GM21515 (cell line): ENCODE measurements around the gene PPP2R5C.

ENCODE experiments used
- ATAC-seq: cut with Tn5 transposase; IDR thresholded peaks from one replicate; pipeline ENCODE4 v1.9.1; 2021; ENCODE audit not compliant: unreplicated experiment

PPP2R5C gene

DNA sequence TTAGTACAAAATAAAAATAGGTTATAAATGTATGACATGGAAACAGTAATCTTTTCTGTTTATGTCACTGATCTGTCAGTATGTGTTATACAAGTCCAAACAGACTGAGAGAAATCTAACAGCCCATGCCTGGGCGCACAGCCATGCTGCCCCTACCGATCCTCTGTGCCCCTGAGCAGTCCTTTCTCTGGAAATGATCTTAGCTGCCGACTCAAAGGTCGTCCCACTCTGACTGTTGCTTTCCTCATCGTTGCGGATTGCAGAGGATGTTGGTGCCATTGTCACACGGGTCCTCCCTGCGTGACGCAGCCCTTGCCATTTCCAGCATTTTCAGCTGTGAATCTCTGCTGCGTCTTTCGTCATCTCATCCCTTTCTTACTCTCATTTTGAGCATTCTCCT is 119.9 kb downstream of the PPP2R5C start:
- no peak for ATAC-seq

DNA sequence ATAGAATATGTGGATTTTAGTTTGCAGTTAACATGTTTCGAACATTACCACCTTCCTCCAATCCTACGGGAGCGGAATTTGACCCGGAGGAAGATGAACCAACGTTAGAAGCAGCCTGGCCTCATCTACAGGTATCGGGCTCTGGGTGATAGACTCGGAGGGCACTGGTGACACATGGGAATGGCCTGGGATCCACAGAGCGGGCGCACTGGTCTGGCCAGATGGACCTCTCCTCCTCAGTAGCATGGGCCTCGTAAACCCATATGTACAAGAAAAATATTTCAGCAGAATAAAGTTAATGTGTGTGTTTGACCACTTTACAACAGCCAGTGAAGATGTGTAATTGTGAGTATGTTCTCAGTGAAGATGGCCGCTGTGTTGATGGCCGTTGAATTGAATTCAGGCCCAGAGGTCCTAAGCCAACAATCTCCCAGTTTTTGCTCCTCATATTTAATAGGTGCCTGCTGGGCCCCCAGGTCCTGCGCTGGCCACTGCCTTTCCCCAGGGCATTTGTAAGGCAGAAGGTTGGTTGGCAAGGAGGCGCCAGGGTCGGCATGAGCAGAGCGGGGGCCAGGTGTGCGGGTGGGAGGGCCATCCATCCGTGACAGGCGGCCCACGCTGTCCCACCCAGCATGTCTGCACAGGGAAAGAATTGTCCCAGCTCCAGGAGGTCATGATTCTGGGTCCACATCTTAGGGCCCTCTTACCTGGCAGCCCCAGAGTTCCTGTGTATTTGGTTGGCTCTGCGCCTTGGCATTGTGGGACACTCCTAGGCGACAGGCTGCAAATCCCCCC is 120.8 kb downstream of the PPP2R5C start:
- no peak for ATAC-seq

GRCh38 chr14:101884089-101884933 is 122.8 kb downstream of the PPP2R5C start:
- no peak for ATAC-seq

GRCh38 chr14:101884934-101885576 is 123.5 kb downstream of the PPP2R5C start:
- no peak for ATAC-seq

GRCh38 chr14:101887219-101887618 is 125.7 kb downstream of the PPP2R5C start:
- no peak for ATAC-seq

DNA sequence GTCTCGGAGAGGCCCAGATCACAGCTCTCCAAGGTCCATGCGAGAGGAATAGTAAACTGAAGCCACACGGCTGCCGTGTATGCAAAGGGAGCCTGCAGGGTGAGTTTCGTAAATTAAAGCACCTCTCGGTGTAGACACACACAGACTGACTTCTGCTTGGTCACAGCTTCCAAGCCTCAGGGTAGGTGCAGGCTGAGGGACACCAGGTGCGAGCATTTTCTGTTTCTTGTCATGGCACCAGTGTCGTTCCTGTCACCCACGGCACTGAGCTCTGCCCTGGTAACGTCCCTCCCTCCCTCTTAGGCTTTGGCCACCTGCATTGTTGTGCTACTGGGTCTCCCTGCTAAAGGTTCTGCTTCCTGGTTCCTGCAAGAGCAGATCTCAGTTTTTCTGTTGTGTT is 126.7 kb downstream of the PPP2R5C start:
- no peak for ATAC-seq

GRCh38 chr14:101889366-101889765 is 127.9 kb downstream of the PPP2R5C start:
- no peak for ATAC-seq

- no peak for ATAC-seq
Measured at GRCh38 chr14:101889898-101890297, 128.4 kb downstream of the PPP2R5C start.

GRCh38 chr14:101891471-101891870 is 130.0 kb downstream of the PPP2R5C start:
- ATAC-seq = no peak

DNA sequence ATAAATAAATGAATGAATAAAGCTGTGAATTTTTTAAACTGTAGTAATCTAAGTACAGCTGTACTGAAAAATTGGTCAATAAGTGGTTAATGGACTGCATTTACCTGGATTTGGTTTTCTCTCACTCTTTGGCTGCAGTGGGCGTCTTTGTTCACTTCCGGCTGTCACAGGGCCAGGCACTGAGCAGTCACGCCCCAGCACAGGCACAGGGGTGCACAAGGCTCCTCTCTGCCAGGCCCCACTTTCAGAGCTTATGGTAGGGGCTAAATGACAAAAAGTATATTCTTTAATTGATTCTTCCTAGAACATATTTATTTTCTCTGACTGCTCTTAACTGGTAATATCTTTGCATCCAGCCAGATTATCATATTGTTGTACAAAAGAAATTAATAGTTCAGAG is 132.2 kb downstream of the PPP2R5C start:
- ATAC-seq = no peak

DNA sequence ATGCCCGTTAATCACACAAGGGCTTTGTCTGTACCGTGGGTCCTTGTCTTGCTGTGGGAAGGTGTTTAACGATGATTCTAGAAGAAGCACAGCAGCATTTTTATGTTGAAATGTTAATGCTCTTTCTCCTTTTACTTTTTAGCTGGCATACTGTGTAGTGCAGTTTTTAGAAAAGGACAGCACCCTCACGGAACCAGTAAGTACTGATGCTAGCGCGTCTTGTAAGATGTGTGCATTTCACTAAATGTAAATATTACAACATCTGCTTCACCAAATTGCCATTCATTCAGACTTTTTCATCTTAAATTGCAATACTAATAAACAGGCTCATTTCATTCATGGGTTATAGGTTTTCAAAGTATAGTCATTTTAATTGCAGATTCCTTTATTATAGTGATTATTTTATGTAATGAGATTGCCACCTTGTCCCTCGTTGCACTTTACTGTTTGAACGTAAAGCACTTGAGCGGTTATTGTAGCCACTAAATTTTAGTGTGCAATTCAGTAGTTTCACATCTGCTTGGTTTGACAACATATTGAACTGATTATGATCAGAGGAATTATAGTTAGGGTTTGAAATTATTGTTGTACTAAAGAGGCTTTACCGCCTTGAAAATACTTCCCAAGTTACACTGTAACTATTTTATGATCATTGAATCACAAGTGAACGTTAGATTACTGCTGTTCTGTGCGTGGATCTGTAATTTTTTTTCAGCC is 133.0 kb downstream of the PPP2R5C start:
- no peak for ATAC-seq

- no peak for ATAC-seq
Measured at GRCh38 chr14:101895256-101895655, 133.7 kb downstream of the PPP2R5C start.

- no peak for ATAC-seq
Measured at GRCh38 chr14:101897326-101897725, 135.8 kb downstream of the PPP2R5C start.

GRCh38 chr14:101898416-101898815 is 136.9 kb downstream of the PPP2R5C start:
- no peak for ATAC-seq

GRCh38 chr14:101899263-101899662 is 137.8 kb downstream of the PPP2R5C start:
- no peak for ATAC-seq

- no peak for ATAC-seq
Measured at GRCh38 chr14:101900253-101900652, 138.7 kb downstream of the PPP2R5C start.

- ATAC-seq = no peak
Measured at GRCh38 chr14:101903111-101903561, 141.6 kb downstream of the PPP2R5C start.

DNA sequence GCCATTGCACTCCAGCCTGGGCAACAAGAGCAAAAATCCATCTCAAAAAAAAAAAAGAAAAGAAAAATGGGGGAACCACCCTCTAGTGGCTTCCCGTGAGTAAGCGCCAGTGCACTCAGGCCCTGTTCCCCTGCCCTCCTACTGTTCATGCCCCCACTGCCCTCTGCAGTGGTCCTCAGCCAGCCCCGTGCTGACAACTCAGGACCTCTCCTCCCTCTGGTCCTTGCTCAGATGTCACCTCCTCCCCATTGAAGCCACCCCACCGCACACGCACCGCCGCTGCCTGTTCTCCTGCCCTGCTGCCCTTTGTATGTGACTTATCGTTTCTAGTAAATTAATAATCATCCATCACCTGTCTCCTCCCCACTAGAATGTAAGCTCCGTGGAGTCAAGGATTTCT is 144.1 kb downstream of the PPP2R5C start:
- ATAC-seq = no peak

DNA sequence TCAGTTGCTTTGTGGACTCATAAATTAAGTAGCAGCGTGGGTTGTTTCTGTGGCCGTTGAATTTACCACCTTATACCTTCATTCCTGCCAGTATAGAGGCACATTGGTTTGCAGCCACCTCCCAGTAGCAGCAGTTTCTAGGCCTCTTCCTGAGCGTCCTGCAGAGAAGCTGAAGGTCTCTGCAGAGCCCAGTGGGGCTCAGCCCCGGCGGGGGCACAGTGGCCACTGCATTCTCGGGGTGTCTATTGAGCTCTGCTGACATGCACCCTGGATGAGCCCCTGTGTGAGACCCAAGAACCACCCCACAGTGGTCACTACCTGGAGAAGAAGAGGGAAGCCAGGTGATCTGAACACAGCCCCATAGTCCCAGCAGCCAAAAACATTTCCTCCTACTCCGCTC is 145.1 kb downstream of the PPP2R5C start:
- no peak for ATAC-seq

DNA sequence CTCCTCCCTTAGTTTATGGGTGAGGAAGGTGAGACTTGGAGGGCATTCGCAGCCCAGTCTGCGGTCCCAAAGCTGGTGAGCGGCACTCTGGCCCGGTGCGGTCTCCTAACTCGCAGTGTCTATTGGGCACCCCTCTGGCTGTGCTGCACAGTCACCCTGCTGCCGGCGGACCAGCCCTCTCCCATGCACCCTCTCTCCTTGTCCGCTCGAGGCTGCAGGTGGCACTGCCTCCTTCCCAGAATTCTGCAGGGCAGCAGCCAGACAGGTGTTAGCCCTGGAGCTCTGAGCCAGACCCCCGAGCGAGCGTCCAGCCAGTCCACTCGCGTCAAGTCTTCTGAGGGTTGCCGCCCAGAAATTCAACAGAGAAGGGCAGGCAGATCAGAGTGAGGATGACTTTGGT is 146.1 kb downstream of the PPP2R5C start:
- no peak for ATAC-seq

DNA sequence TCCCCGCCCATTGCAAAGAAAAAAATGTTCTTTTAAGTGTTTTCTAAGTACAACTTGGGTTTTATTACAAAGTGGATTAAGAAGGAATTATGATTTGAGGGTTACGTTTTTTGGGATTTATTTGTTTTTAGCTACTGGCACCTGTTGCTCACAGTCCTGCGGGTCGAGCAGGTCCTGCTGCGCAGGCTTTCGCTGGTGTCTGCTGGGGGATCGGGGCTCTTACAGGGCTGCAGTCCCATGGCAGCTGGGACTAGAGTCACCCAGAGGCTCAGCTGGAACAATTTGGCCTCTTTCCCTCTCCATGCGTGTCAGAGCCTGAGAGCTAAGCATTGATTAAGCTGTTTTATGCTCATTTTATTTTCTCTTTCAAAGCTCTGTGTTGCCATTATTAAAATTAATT is 147.3 kb downstream of the PPP2R5C start:
- no peak for ATAC-seq
